ENCODE results near the gene RNF182. TPM values are rescaled to one million over a fixed set of nuclear protein-coding genes. Genes with fewer than 3 reads are reported as not detected.

RNF182 gene
- total and polyA plus RNA-seq, 9 of the 15 experiments (the other 6 are each of a cell fraction or from before 2014, with no cell fraction given), result 12.8 to 22.8 (median 17.5) TPM

DNA sequence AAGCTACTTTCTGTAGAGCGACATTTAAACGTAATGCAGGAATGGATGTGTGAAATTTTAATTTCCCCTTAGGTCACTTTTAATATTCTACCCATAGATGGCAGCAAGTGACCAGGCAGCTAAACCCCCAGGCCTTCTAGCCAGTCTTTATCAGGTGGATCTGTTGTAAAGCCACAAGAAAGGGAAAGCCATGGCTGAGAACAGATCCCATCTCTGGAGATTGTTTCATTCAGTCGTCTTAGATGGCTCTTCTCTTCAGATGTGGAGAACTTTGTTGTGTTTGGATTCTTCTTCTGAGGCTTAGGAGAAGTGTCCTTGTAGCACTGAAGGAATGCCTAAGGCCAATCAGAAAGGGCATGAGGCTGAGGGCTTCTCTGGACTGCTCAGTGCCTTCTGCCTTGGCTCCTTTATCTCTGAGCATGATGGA, 15.8 kb upstream of the RNF182 start (continued):
- TF ChIP-seq YY1 (IDR thresholded peaks at IDR 0.05; ENCODE audit: borderline replicate concordance in 1 of 3, control insufficient read depth in 1 of 3, extremely low read depth in 1 of 3, insufficient read depth in 3 of 3, insufficient read length in 1 of 3, insufficient replicate concordance in 2 of 3, low read depth in 1 of 3, low read length in 2 of 3) (no peak), HIVEP1 (CRISPR knock-in tag; IDR thresholded peaks at IDR 0.05) (no peak), RB1 (IDR thresholded peaks at IDR 0.05; ENCODE audit: low read depth) (0 out of 2 replicates have a peak, but pooled peaks have one; percentile 19), TCF7L2 (IDR thresholded peaks at IDR 0.05; ENCODE audit: low read depth, low read length) (peak; percentile 77), EP300 (IDR thresholded peaks at IDR 0.05; ENCODE audit: low read length) (0 out of 2 replicates have a peak, but pooled peaks have one; percentile 25), FOXP1 (CRISPR knock-in tag; IDR thresholded peaks at IDR 0.05) (no peak), ZNF232 (CRISPR knock-in tag; IDR thresholded peaks at IDR 0.05) (no peak), ESRRA (IDR thresholded peaks at IDR 0.05; ENCODE audit: borderline replicate concordance, low read depth) (peak; percentile 75; the same call in 1 of the 2 replicates), KLF16 (IDR thresholded peaks at IDR 0.05) (peak; percentile 51), ZNF121 (CRISPR knock-in tag; conservative IDR thresholded peaks at IDR 0.05) (no peak), DMBX1 (CRISPR knock-in tag; IDR thresholded peaks at IDR 0.05; ENCODE audit: borderline replicate concordance) (no peak), NR2F6 (CRISPR knock-in tag; IDR thresholded peaks at IDR 0.05) (no peak)
- TF ChIP-seq, protein P1, sequence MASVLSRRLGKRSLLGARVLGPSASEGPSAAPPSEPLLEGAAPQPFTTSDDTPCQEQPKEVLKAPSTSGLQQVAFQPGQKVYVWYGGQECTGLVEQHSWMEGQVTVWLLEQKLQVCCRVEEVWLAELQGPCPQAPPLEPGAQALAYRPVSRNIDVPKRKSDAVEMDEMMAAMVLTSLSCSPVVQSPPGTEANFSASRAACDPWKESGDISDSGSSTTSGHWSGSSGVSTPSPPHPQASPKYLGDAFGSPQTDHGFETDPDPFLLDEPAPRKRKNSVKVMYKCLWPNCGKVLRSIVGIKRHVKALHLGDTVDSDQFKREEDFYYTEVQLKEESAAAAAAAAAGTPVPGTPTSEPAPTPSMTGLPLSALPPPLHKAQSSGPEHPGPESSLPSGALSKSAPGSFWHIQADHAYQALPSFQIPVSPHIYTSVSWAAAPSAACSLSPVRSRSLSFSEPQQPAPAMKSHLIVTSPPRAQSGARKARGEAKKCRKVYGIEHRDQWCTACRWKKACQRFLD (CRISPR knock-in tag; IDR thresholded peaks at IDR 0.05), result no peak
- TF ChIP-seq, protein P2, sequence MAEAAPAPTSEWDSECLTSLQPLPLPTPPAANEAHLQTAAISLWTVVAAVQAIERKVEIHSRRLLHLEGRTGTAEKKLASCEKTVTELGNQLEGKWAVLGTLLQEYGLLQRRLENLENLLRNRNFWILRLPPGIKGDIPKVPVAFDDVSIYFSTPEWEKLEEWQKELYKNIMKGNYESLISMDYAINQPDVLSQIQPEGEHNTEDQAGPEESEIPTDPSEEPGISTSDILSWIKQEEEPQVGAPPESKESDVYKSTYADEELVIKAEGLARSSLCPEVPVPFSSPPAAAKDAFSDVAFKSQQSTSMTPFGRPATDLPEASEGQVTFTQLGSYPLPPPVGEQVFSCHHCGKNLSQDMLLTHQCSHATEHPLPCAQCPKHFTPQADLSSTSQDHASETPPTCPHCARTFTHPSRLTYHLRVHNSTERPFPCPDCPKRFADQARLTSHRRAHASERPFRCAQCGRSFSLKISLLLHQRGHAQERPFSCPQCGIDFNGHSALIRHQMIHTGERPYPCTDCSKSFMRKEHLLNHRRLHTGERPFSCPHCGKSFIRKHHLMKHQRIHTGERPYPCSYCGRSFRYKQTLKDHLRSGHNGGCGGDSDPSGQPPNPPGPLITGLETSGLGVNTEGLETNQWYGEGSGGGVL (CRISPR knock-in tag; IDR thresholded peaks at IDR 0.05), result no peak
- TF ChIP-seq, protein P3, sequence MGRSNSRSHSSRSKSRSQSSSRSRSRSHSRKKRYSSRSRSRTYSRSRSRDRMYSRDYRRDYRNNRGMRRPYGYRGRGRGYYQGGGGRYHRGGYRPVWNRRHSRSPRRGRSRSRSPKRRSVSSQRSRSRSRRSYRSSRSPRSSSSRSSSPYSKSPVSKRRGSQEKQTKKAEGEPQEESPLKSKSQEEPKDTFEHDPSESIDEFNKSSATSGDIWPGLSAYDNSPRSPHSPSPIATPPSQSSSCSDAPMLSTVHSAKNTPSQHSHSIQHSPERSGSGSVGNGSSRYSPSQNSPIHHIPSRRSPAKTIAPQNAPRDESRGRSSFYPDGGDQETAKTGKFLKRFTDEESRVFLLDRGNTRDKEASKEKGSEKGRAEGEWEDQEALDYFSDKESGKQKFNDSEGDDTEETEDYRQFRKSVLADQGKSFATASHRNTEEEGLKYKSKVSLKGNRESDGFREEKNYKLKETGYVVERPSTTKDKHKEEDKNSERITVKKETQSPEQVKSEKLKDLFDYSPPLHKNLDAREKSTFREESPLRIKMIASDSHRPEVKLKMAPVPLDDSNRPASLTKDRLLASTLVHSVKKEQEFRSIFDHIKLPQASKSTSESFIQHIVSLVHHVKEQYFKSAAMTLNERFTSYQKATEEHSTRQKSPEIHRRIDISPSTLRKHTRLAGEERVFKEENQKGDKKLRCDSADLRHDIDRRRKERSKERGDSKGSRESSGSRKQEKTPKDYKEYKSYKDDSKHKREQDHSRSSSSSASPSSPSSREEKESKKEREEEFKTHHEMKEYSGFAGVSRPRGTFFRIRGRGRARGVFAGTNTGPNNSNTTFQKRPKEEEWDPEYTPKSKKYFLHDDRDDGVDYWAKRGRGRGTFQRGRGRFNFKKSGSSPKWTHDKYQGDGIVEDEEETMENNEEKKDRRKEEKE (IDR thresholded peaks at IDR 0.05; ENCODE audit: borderline replicate concordance in 1 of 2, control insufficient read depth in 1 of 2, low read depth in 2 of 2, low read length in 1 of 2), result no peak
- TF ChIP-seq, protein P4, sequence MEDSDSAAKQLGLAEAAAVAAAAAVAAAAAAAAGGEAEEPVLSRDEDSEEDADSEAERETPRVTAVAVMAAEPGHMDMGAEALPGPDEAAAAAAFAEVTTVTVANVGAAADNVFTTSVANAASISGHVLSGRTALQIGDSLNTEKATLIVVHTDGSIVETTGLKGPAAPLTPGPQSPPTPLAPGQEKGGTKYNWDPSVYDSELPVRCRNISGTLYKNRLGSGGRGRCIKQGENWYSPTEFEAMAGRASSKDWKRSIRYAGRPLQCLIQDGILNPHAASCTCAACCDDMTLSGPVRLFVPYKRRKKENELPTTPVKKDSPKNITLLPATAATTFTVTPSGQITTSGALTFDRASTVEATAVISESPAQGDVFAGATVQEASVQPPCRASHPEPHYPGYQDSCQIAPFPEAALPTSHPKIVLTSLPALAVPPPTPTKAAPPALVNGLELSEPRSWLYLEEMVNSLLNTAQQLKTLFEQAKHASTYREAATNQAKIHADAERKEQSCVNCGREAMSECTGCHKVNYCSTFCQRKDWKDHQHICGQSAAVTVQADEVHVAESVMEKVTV (CRISPR knock-in tag; IDR thresholded peaks at IDR 0.05), result peak; percentile 99
- TF ChIP-seq, protein P5, sequence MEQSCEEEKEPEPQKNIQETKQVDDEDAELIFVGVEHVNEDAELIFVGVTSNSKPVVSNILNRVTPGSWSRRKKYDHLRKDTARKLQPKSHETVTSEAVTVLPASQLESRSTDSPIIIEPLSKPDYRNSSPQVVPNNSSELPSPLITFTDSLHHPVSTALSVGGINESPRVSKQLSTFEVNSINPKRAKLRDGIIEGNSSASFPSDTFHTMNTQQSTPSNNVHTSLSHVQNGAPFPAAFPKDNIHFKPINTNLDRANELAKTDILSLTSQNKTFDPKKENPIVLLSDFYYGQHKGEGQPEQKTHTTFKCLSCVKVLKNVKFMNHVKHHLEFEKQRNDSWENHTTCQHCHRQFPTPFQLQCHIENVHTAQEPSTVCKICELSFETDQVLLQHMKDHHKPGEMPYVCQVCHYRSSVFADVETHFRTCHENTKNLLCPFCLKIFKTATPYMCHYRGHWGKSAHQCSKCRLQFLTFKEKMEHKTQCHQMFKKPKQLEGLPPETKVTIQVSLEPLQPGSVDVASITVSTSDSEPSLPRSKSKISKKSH (CRISPR knock-in tag; IDR thresholded peaks at IDR 0.05), result no peak
